NT2/D1 (cell line): ENCODE results near the gene SLC38A7.

Experiments used
- SUZ12 ChIP-seq: IDR thresholded peaks from 2 replicates; pipeline ENCODE4 v1.6.1; 2011; ENCODE audit not compliant: insufficient read length, insufficient read depth; ENCODE audit errors: extremely low read depth
- YY1 ChIP-seq: IDR thresholded peaks from 2 replicates; pipeline ENCODE4 v1.6.1; 2011; ENCODE audit not compliant: insufficient read length, insufficient read depth
- ZNF274 ChIP-seq: IDR thresholded peaks from 2 replicates; pipeline ENCODE4 v1.6.1; 2011; ENCODE audit warnings: mild to moderate bottlenecking, low read depth, low read length

GRCh38 chr16:58695368-58695767 is 10.8 kb upstream of the SLC38A7 start:
- no peak for TF ChIP-seq YY1
- TF ChIP-seq ZNF274: no peak
- TF ChIP-seq SUZ12: no peak
